ENCODE data around the gene C16orf89. TPM values are rescaled to one million over a fixed set of nuclear protein-coding genes. Genes with fewer than 3 reads are reported as not detected.

C16orf89 gene
- total RNA-seq, 4 donors from 2014 or later = 0.38 to 4.8 (median 2.4) TPM

GRCh38 chr16:5017678-5017969 lies 48.1 kb downstream of the C16orf89 start:
- peaks cover 0 to 11% (median 0%) of the 10 kb centered on the region in 4 donors for H3K27me3 ChIP-seq
- no peaks in the 10 kb centered on the region for H3K36me3 ChIP-seq
- no peak overlapping the region for H3K4me3 ChIP-seq
- intact Hi-C loops (cut with DNase I) = no loop called here
- DNase-seq = no peak
- H3K27ac ChIP-seq = no peak overlapping the region
- H3K9me3 ChIP-seq = no peaks in the 10 kb centered on the region
- WGBS, 2 donors = 78 to 87% methylated on average over 4 to 5 of the region's 5 CpGs
- H3K4me1 ChIP-seq = no peaks in the 10 kb centered on the region
- no peak for TF ChIP-seq CTCF (IDR thresholded peaks at IDR 0.05)
- TF ChIP-seq POLR2A (IDR thresholded peaks at IDR 0.05) = no peak

GRCh38 chr16:5016967-5017677 lies 48.6 kb downstream of the C16orf89 start:
- WGBS, 2 donors = 0 to 70% methylated on average over 1 to 5 of the region's 6 CpGs
- Histone ChIP-seq H3K27me3 (peaks cover 0 to 11% (median 0%) of the 10 kb centered on the region in 4 donors), H3K27ac (no peak overlapping the region), H3K36me3 (no peaks in the 10 kb centered on the region), H3K4me3 (no peak overlapping the region), H3K9me3 (no peaks in the 10 kb centered on the region), H3K4me1 (no peaks in the 10 kb centered on the region)
- TF ChIP-seq CTCF (IDR thresholded peaks at IDR 0.05) (no peak), POLR2A (IDR thresholded peaks at IDR 0.05) (no peak)
- intact Hi-C loops (cut with DNase I) = no loop called here
- no peak for DNase-seq

GRCh38 chr16:5015887-5016286 lies 49.9 kb downstream of the C16orf89 start:
- Histone ChIP-seq H3K27me3 (peaks cover 0 to 4% (median 0%) of the 10 kb centered on the region in 4 donors), H3K36me3 (no peaks in the 10 kb centered on the region), H3K4me1 (no peaks in the 10 kb centered on the region), H3K27ac (no peak overlapping the region), H3K9me3 (no peaks in the 10 kb centered on the region), H3K4me3 (no peak overlapping the region)
- intact Hi-C loops (cut with DNase I) = no loop called here
- no peak for DNase-seq
- 70 to 79% methylated on average over 2 to 4 of the region's 4 CpGs for WGBS, 2 donors
- no peak for TF ChIP-seq POLR2A (IDR thresholded peaks at IDR 0.05)
- no peak for TF ChIP-seq CTCF (IDR thresholded peaks at IDR 0.05)

- TF ChIP-seq CTCF (IDR thresholded peaks at IDR 0.05) (no peak), POLR2A (IDR thresholded peaks at IDR 0.05) (no peak)
- WGBS, 2 donors = 44 to 54% methylated on average over 3 to 4 of the region's 4 CpGs
- intact Hi-C loops (cut with DNase I) = no loop called here
- Histone ChIP-seq H3K4me1 (no peaks in the 10 kb centered on the region), H3K9me3 (no peaks in the 10 kb centered on the region), H3K27ac (no peak overlapping the region), H3K36me3 (no peaks in the 10 kb centered on the region), H3K27me3 (peaks cover 0 to 3% (median 0%) of the 10 kb centered on the region in 4 donors), H3K4me3 (no peak overlapping the region)
- no peak for DNase-seq
These were observed 50.4 kb downstream of the C16orf89 start for GRCh38 chr16:5015351-5015750.

GRCh38 chr16:5012887-5013286 lies 52.9 kb downstream of the C16orf89 start:
- Histone ChIP-seq H3K4me3 (no peak overlapping the region), H3K36me3 (no peaks in the 10 kb centered on the region), H3K27me3 (peaks cover 0 to 11% (median 0%) of the 10 kb centered on the region in 4 donors), H3K27ac (no peak overlapping the region), H3K4me1 (no peaks in the 10 kb centered on the region), H3K9me3 (no peaks in the 10 kb centered on the region)
- intact Hi-C loops (cut with DNase I) = no loop called here
- DNase-seq = no peak
- TF ChIP-seq CTCF (IDR thresholded peaks at IDR 0.05) (no peak), POLR2A (IDR thresholded peaks at IDR 0.05) (no peak)
- 58 to 73% methylated on average over 5 to 6 of the region's 6 CpGs for WGBS, 2 donors
